ENCODE data around the gene SNX27. TPM values are rescaled to one million over a fixed set of nuclear protein-coding genes. Genes with fewer than 3 reads are reported as not detected.
A peak's percentile ranks its signal among the peaks of the same experiment; 100 is the strongest.

Gene SNX27
- total RNA-seq, 1 experiment from 2014 or later = 56.0 TPM

GRCh38 chr1:151626740-151627334 lies 15.0 kb downstream of the SNX27 start:
- Mint-ChIP-seq H3K4me3 (no peak overlapping the region), H3K9me3 (no peaks in the 10 kb centered on the region), H3K27me3 (ENCODE audit: low read depth) (no peaks in the 10 kb centered on the region), H3K4me1 (peaks cover 2% of the 10 kb centered on the region; the same call in 1 of the 2 replicates), H3K36me3 (peaks cover 6% of the 10 kb centered on the region), H3K27ac (peak overlapping the region; percentile 75; the same call in 1 of the 2 replicates)
- ChIA-PET POLR2A (no interaction called here), CTCF (no interaction called here)
- no peak for DNase-seq (ENCODE audit: low spot score)
- no peak for ATAC-seq
- TF ChIP-seq ZNF671 (CRISPR knock-in tag; IDR thresholded peaks at IDR 0.05) (no peak), ELF4 (CRISPR knock-in tag; IDR thresholded peaks at IDR 0.05; ENCODE audit: low read depth) (no peak)

- Mint-ChIP-seq H3K27ac (no peak overlapping the region), H3K27me3 (ENCODE audit: low read depth) (no peaks in the 10 kb centered on the region), H3K4me3 (no peak overlapping the region), H3K36me3 (peaks cover 6% of the 10 kb centered on the region), H3K4me1 (0 out of 2 replicates have a peak, but pooled peaks cover 4% of the 10 kb centered on the region), H3K9me3 (no peaks in the 10 kb centered on the region)
- ATAC-seq (no peak), DNase-seq (ENCODE audit: low spot score) (no peak)
- TF ChIP-seq ATF6 (CRISPR knock-in tag; IDR thresholded peaks at IDR 0.05) = no peak
- TF ChIP-seq ZNF671 (CRISPR knock-in tag; IDR thresholded peaks at IDR 0.05) = no peak
- TF ChIP-seq MAX (CRISPR knock-in tag; IDR thresholded peaks at IDR 0.05) = no peak
- no peak for TF ChIP-seq HMGA2 (CRISPR knock-in tag; IDR thresholded peaks at IDR 0.05)
- ChIA-PET CTCF (interaction anchor here (1.1 kb wide), 1 partner anchor 35 kb away, joined by 4 read pairs; no protein-coding TSS in a partner anchor), POLR2A (no interaction called here)
These were observed 17.4 kb downstream of the SNX27 start for GRCh38 chr1:151629278-151629677.

GRCh38 chr1:151635479-151636072 lies 23.7 kb downstream of the SNX27 start:
- no peak for DNase-seq (ENCODE audit: low spot score)
- H3K27me3 Mint-ChIP-seq (ENCODE audit: low read depth) = no peaks in the 10 kb centered on the region
- 0 out of 2 replicates have a peak overlapping the region, but pooled peaks have one; percentile 73 for H3K27ac Mint-ChIP-seq
- ChIA-PET POLR2A (no interaction called here), CTCF (interaction anchor here (0.6 to 3.7 kb wide), 2 partner anchors 32 to 42 kb away, joined by 4 to 16 read pairs; no protein-coding TSS in a partner anchor)
- peaks cover 10% of the 10 kb centered on the region for H3K4me1 Mint-ChIP-seq
- no peak for ATAC-seq
- H3K36me3 Mint-ChIP-seq = peaks cover 3% of the 10 kb centered on the region
- H3K9me3 Mint-ChIP-seq = no peaks in the 10 kb centered on the region
- H3K4me3 Mint-ChIP-seq = no peak overlapping the region
- TF ChIP-seq TEAD1 (CRISPR knock-in tag; IDR thresholded peaks at IDR 0.05) (no peak), CTCF (IDR thresholded peaks at IDR 0.05) (no peak), ATF2 (CRISPR knock-in tag; IDR thresholded peaks at IDR 0.05; ENCODE audit: borderline replicate concordance, low read depth) (no peak), CBFB (CRISPR knock-in tag; IDR thresholded peaks at IDR 0.05; ENCODE audit: low read depth) (no peak), AR (CRISPR knock-in tag; IDR thresholded peaks at IDR 0.05) (no peak), ZNF219 (CRISPR knock-in tag; IDR thresholded peaks at IDR 0.05; ENCODE audit: borderline replicate concordance) (no peak), ZNF416 (CRISPR knock-in tag; IDR thresholded peaks at IDR 0.05) (no peak), ZSCAN18 (CRISPR knock-in tag; IDR thresholded peaks at IDR 0.05) (no peak), ATF6 (CRISPR knock-in tag; IDR thresholded peaks at IDR 0.05) (no peak), NFYB (CRISPR knock-in tag; conservative IDR thresholded peaks at IDR 0.05; ENCODE audit: low read depth) (no peak)

Measured in WTC11 (cell line).